AG04449 (cell line): ENCODE results near the gene SH3GLB2.

Experiments
- CTCF ChIA-PET: fragments of 350-600 bp; formaldehyde crosslinking; extraction: SDS; loops from one replicate; lab custom pipeline; 2021; ENCODE audit warnings: antibody characterized with exemption; lab: Yijun Ruan, JAX
- POLR2A ChIA-PET: fragments of 400-600, 350-600 bp; formaldehyde crosslinking; extraction: SDS; loops from one replicate; lab custom pipeline; 2020; ENCODE audit warnings: antibody characterized with exemption, inconsistent platforms; lab: Yijun Ruan, JAX
- DNase-seq: peaks from one replicate; pipeline ENCODE4 v3.0.0-alpha.2; 2010; ENCODE audit warnings: low read depth, low spot score
- H3K4me3 ChIP-seq: 2 replicates; pipeline ENCODE4 v1.5.1; 2011; ENCODE audit warnings: low read depth, mild to moderate bottlenecking, control low read depth, low read length
- TF ChIP-seq, protein P1 (sequence below): IDR thresholded peaks from one replicate; pipeline ENCODE4 v1.5.1; 2011; ENCODE audit warnings: mild to moderate bottlenecking, moderate library complexity, low read length, control low read depth, inconsistent platforms; ENCODE audit not compliant: insufficient read depth; ENCODE audit errors: missing control alignments

SH3GLB2 gene

GRCh38 chr9:129054163-129054851, 26.2 kb upstream of the SH3GLB2 start:
- H3K4me3 ChIP-seq: no peak overlapping the region
- ChIA-PET CTCF (interaction anchor here (1.2 kb wide), 1 partner anchor 26 kb away, joined by 3 read pairs; the partner anchor contains the start of gene SH3GLB2), POLR2A (no interaction called here)
- no peak for DNase-seq
- TF ChIP-seq, protein P1, sequence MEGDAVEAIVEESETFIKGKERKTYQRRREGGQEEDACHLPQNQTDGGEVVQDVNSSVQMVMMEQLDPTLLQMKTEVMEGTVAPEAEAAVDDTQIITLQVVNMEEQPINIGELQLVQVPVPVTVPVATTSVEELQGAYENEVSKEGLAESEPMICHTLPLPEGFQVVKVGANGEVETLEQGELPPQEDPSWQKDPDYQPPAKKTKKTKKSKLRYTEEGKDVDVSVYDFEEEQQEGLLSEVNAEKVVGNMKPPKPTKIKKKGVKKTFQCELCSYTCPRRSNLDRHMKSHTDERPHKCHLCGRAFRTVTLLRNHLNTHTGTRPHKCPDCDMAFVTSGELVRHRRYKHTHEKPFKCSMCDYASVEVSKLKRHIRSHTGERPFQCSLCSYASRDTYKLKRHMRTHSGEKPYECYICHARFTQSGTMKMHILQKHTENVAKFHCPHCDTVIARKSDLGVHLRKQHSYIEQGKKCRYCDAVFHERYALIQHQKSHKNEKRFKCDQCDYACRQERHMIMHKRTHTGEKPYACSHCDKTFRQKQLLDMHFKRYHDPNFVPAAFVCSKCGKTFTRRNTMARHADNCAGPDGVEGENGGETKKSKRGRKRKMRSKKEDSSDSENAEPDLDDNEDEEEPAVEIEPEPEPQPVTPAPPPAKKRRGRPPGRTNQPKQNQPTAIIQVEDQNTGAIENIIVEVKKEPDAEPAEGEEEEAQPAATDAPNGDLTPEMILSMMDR: no peak

GRCh38 chr9:129053020-129053419, 24.9 kb upstream of the SH3GLB2 start:
- H3K4me3 ChIP-seq: no peak overlapping the region
- no peak for DNase-seq
- TF ChIP-seq, protein P1: no peak
- POLR2A ChIA-PET: interaction anchor here (1.0 kb wide), 1 partner anchor 104 kb away, joined by 5 read pairs; no protein-coding TSS in a partner anchor
- CTCF ChIA-PET: no interaction called here

DNA sequence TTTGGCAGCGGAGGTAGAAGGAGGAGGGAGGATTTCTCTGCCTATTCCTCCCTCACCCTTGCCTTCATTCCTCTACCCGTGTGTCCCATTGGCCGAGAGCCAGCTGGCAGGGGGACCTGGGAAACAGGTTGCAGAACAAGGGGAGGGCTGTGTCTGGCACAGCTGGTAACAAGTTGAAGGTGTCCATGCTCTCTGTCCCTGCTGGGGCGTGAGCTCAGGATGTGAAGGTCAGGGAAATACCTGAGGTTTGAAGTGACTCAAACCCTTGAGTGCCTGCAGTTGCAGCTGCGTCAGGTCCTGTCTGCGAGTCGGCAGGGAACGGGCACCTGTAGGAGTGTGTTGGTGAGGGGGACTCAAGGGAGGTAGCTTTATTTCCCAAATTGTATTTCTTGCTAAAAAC, 24.5 kb upstream of the SH3GLB2 start:
- POLR2A ChIA-PET: interaction anchor here (1.0 kb wide), 1 partner anchor 104 kb away, joined by 5 read pairs; no protein-coding TSS in a partner anchor
- DNase-seq: no peak
- TF ChIP-seq, protein P1: no peak
- CTCF ChIA-PET: no interaction called here
- H3K4me3 ChIP-seq: no peak overlapping the region

- TF ChIP-seq, protein P1: no peak
- CTCF ChIA-PET: no interaction called here
- DNase-seq: no peak
- POLR2A ChIA-PET: no interaction called here
- H3K4me3 ChIP-seq: no peak overlapping the region
These were observed 13.9 kb upstream of the SH3GLB2 start for GRCh38 chr9:129042016-129042415.

DNA sequence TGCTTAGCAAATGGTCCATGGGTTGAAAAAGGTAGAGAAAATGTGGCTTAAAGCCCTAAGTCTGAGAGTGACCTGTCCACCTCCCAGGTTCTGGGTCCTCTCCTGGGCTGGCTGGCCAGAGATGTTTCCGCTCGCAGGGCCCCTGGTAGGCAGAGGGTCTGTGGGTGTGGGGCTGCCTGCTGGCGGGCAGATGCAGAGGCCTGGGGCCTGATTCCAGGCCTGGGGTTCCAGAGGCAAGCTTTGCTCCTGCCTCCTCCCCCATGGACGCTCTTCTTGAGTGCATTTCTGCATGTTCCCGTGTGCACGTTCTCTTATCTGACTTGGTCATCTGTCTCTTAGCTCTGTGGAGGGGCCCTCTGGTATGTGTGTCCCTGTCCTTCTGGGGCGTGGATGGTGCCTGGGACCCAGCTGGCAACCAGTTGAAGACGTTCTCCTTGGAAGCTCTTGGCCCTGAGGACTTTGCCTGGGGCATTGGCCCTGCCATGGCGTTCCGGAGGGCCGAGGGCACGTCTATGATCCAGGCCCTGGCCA, 12.0 kb upstream of the SH3GLB2 start:
- H3K4me3 ChIP-seq: no peak overlapping the region
- POLR2A ChIA-PET: no interaction called here
- TF ChIP-seq, protein P1: no peak
- DNase-seq: no peak
- CTCF ChIA-PET: no interaction called here

- DNase-seq: no peak
- TF ChIP-seq, protein P1: no peak
- peak overlapping the region; percentile 97 for H3K4me3 ChIP-seq
- POLR2A ChIA-PET: no interaction called here
- CTCF ChIA-PET: interaction anchor here (0.7 to 2.5 kb wide), 3 partner anchors 9 to 105 kb away, joined by 3 to 24 read pairs (median 3); partner anchors contain the start of gene SH3GLB2
These were observed 10.2 kb upstream of the SH3GLB2 start for GRCh38 chr9:129038109-129038852.
